HepG2 (cell line): Measurements from ENCODE around the gene GSDME. TPM values are rescaled to one million over a fixed set of nuclear protein-coding genes. Genes with fewer than 3 reads are reported as not detected.

Source experiments
- EP300 ChIP-seq, 3 experiments: sonication (generic) in 1 of 3; formaldehyde crosslinking in 1 of 3; IDR thresholded peaks; 2 replicates each; pipeline versions ENCODE4 v1.5.1 to v1.6.1; 2011 to 2020; ENCODE audit warnings: low read depth in 2 of 3, low read length in 2 of 3, borderline replicate concordance in 1 of 3, improper control_type of control experiment in 1 of 3, mild to moderate bottlenecking in 1 of 3, missing genetic modification reagents in 1 of 3, moderate library complexity in 1 of 3
- GTF2F1 ChIP-seq: fragments of 150-350 bp; IDR thresholded peaks from 2 replicates; pipeline ENCODE4 v1.6.1; 2014; ENCODE audit warnings: low read length
- HNF4G ChIP-seq, 2 experiments: sonication (generic) in 1 of 2; formaldehyde crosslinking in 1 of 2; IDR thresholded peaks; 2 replicates each; pipeline versions ENCODE4 v1.4.0 to v1.6.1; 2011 to 2020; ENCODE audit warnings: borderline replicate concordance in 2 of 2, low read depth in 2 of 2, mild to moderate bottlenecking in 2 of 2, low read length in 1 of 2, missing genetic modification reagents in 1 of 2, moderate library complexity in 1 of 2
- MTA1 ChIP-seq: sonication (generic); formaldehyde crosslinking; IDR thresholded peaks from 2 replicates; pipeline ENCODE4 v1.4.0; 2020; ENCODE audit warnings: missing genetic modification reagents, mild to moderate bottlenecking, borderline replicate concordance
- SALL1 ChIP-seq: sonication (generic); formaldehyde crosslinking; IDR thresholded peaks from 2 replicates; pipeline ENCODE4 v1.8.0; 2022; ENCODE audit warnings: mild to moderate bottlenecking, missing genetic modification reagents
- SMARCE1 ChIP-seq: fragments of 450-650 bp; IDR thresholded peaks from 2 replicates; pipeline ENCODE4 v1.6.1; 2017; ENCODE audit warnings: borderline replicate concordance
- SOX6 ChIP-seq, 2 experiments: fragments of 450-650 bp in 1 of 2; sonication (generic) in 1 of 2; formaldehyde crosslinking in 1 of 2; IDR thresholded peaks; 2 replicates each; pipeline versions ENCODE4 v1.4.0 to v1.6.1; 2017 to 2020; ENCODE audit warnings: antibody characterized with exemption in 1 of 2, mild to moderate bottlenecking in 1 of 2, missing genetic modification reagents in 1 of 2
- ZNF318 ChIP-seq: sonication (generic); formaldehyde crosslinking; IDR thresholded peaks from 2 replicates; pipeline ENCODE4 v1.4.0; 2020; ENCODE audit warnings: mild to moderate bottlenecking, missing genetic modification reagents
- ZNF468 ChIP-seq: sonication (generic); formaldehyde crosslinking; IDR thresholded peaks from 2 replicates; pipeline ENCODE4 v1.8.0; 2022; ENCODE audit warnings: mild to moderate bottlenecking, moderate library complexity, missing genetic modification reagents
- polyA plus RNA-seq, 8 experiments: library from polyadenylated mRNA; depleted of rRNA in 3 of 8; stranded (reverse) in 7 of 8; unstranded in 1 of 8; fragments of >200 nt; fragmentation: Illumina TruSeq in 4 of 8; extraction: Trizol in 4 of 8; gene quantifications; 2 replicates each; pipeline versions ENCODE4 v1.2.1 to v1.2.3, GENCODE V29; 2011 to 2016; ENCODE audit warnings: low read depth in 4 of 8, missing spikeins in 1 of 8, mixed read lengths in 1 of 8; ENCODE audit not compliant: insufficient read depth in 1 of 8
- total RNA-seq, 5 experiments: library from RNA; depleted of rRNA; stranded (reverse); fragments of >200 nt; fragmentation: Illumina TruSeq; extraction: Trizol; gene quantifications; 2 replicates each; pipeline ENCODE4 v1.2.3, GENCODE V29; 2016; ENCODE audit warnings: low read depth in 1 of 5
- TF ChIP-seq, protein P1 (sequence below): IDR thresholded peaks from 2 replicates; pipeline ENCODE4 v1.6.1; 2016
- TF ChIP-seq, protein P2 (sequence below): IDR thresholded peaks from 2 replicates; pipeline ENCODE4 v1.6.1; 2016; ENCODE audit warnings: missing genetic modification reagents, missing compliant biosample characterization

GSDME gene
- total and polyA plus RNA-seq, 2 of the 13 experiments (the other 11 are each of a cell fraction or from before 2014, with no cell fraction given) = 19.2 to 28.2 TPM

DNA sequence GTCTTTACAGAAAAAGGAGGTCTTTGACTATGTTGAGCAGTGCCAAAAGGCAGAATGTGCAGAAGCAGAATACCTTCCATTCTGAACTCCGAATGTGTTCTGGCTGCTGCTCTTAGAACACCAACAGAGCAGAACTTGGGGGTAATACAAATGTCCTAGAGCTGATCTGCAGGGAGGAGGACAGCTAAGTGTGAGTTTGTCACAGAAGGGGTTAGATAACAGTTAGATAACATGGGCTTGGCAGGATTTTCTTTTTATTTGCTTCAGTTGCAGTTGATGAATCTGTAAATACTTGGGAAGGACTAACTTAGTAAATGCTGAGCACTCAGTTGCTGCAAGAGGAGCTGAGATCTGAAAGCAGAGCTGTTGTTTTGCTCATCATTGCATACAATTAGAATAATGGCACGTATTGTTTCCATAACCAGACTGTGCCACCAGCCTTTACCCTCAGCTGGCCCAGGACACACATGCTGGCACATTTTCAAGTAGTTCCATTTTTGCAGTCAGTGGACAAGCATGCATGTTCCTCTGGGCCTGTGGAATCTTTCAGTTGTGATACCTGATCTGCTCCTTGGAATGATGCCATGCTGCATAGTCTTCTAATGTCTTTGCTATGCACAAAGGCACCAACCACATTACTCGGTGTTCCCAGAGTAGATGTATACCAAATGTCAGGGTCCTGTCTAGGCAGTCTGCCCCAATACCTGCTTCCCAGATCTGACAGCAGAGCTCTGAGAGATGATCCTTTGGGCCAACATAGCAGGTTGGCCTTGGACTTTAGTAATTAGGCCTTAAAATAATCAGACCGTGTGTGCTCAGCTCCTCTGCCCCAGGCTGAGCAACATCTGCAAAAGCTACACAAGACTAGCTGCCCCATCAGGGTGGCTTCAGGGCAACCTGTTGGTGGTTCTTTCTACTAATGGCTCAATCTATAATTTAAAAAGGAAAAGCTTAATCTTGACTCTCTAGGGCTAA lies 55.7 kb downstream of the GSDME start (continued):
- TF ChIP-seq EP300 (IDR thresholded peaks at IDR 0.05; ENCODE audit: low read depth in 2 of 2, low read length in 2 of 2) (no peak), EP300 (CRISPR knock-in tag; IDR thresholded peaks at IDR 0.05; ENCODE audit: borderline replicate concordance) (no peak), ZNF318 (CRISPR knock-in tag) (no peak), HNF4G (IDR thresholded peaks at IDR 0.05; ENCODE audit: borderline replicate concordance, low read depth, low read length) (0 out of 2 replicates have a peak, but pooled peaks have one; percentile 21), HNF4G (CRISPR knock-in tag; IDR thresholded peaks at IDR 0.05; ENCODE audit: borderline replicate concordance, low read depth) (no peak), SALL1 (CRISPR knock-in tag) (peak; percentile 73), SMARCE1 (no peak), ZNF468 (CRISPR knock-in tag) (no peak), GTF2F1 (no peak), MTA1 (CRISPR knock-in tag) (no peak), SOX6 (IDR thresholded peaks at IDR 0.05) (no peak), SOX6 (CRISPR knock-in tag; IDR thresholded peaks at IDR 0.05) (no peak)
- TF ChIP-seq, protein P1, sequence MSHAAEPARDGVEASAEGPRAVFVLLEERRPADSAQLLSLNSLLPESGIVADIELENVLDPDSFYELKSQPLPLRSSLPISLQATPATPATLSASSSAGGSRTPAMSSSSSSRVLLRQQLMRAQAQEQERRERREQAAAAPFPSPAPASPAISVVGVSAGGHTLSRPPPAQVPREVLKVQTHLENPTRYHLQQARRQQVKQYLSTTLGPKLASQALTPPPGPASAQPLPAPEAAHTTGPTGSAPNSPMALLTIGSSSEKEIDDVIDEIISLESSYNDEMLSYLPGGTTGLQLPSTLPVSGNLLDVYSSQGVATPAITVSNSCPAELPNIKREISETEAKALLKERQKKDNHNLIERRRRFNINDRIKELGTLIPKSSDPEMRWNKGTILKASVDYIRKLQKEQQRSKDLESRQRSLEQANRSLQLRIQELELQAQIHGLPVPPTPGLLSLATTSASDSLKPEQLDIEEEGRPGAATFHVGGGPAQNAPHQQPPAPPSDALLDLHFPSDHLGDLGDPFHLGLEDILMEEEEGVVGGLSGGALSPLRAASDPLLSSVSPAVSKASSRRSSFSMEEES (CRISPR knock-in tag) = no peak
- TF ChIP-seq, protein P2, sequence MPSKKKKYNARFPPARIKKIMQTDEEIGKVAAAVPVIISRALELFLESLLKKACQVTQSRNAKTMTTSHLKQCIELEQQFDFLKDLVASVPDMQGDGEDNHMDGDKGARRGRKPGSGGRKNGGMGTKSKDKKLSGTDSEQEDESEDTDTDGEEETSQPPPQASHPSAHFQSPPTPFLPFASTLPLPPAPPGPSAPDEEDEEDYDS (CRISPR knock-in tag) = no peak
